DOHH2 (cell line): Measurements from ENCODE around the gene MRPL40.

Experiments
- EZH2phosphoT487 ChIP-seq: fragments of 200-600 bp; sonication (generic); IDR thresholded peaks from 2 replicates; pipeline ENCODE4 v1.6.1; 2017; ENCODE audit warnings: borderline replicate concordance, mild to moderate bottlenecking, antibody characterized with exemption, low read length, moderate library complexity, mixed read lengths
- TF ChIP-seq, protein P1 (sequence below): fragments of 200-600 bp; sonication (generic); IDR thresholded peaks from one replicate; pipeline ENCODE4 v1.5.1; 2014; ENCODE audit warnings: antibody characterized with exemption, mild to moderate bottlenecking, low read depth, low read length; ENCODE audit not compliant: poor library complexity, severe bottlenecking

DNA sequence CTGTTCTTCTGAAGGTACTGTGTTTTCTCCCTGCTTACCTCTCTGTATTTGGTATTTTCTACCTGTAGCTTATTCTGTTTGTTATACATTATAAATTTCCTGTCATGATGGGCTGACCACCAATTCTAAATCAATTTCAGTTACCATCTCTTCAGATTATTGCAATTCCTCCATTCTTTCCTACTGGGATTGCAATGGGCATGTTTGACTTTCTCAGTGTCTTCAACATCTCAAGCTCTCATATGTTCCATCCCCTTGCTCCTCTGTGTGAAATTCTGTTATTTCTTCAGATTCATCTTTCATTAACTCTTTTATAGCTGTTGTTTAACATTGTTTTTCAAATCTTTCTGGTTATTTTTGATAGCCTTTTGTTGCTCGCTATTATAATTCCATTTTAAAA is 30.7 kb downstream of the MRPL40 start:
- TF ChIP-seq, protein P1, sequence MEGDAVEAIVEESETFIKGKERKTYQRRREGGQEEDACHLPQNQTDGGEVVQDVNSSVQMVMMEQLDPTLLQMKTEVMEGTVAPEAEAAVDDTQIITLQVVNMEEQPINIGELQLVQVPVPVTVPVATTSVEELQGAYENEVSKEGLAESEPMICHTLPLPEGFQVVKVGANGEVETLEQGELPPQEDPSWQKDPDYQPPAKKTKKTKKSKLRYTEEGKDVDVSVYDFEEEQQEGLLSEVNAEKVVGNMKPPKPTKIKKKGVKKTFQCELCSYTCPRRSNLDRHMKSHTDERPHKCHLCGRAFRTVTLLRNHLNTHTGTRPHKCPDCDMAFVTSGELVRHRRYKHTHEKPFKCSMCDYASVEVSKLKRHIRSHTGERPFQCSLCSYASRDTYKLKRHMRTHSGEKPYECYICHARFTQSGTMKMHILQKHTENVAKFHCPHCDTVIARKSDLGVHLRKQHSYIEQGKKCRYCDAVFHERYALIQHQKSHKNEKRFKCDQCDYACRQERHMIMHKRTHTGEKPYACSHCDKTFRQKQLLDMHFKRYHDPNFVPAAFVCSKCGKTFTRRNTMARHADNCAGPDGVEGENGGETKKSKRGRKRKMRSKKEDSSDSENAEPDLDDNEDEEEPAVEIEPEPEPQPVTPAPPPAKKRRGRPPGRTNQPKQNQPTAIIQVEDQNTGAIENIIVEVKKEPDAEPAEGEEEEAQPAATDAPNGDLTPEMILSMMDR = no peak
- TF ChIP-seq EZH2phosphoT487 = no peak
